ENCODE measurements around the gene ZNF91.
"Not testable (repeated sequence)": the region's sequence is repeated elsewhere in the genome, so short reads cannot be mapped to it uniquely, and the experiment has no call there.

ZNF91 gene

GRCh38 chr19:23395041-23395721 lies at the start of gene ZNF91:
Gene ZNF91 (minus strand): TSS chr19:23395471. CDS start chr19:23395354, 117 bp downstream.
- peak; percentile 75 to 89 for DNase-seq (ENCODE audit: low read depth in 2 of 2)

DNA sequence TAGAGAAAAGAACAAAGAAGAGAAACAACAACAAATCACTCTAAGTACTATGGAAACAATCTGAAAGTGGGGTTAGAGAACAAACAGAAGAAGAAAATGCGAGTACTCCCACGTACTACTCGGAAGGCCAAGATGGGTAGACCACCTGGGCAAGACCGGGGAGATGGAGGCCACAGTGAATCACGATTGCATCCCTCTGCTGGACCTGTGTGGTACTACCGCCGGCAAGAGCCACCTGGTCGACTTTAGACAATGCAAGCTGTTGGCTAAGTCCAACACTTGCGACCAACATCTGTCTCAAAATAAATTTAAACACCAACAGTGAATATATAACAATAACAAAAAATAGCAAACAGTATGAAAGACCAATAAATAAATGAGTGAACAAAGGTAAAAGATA lies 45.5 kb upstream of the ZNF91 start:
- peak in 1 of 2 donors; percentile 25 for DNase-seq (ENCODE audit: low read depth in 2 of 2)

- no peak for DNase-seq (ENCODE audit: low read depth in 2 of 2)
These were observed 44.9 kb upstream of the ZNF91 start for GRCh38 chr19:23440207-23440606.

DNA sequence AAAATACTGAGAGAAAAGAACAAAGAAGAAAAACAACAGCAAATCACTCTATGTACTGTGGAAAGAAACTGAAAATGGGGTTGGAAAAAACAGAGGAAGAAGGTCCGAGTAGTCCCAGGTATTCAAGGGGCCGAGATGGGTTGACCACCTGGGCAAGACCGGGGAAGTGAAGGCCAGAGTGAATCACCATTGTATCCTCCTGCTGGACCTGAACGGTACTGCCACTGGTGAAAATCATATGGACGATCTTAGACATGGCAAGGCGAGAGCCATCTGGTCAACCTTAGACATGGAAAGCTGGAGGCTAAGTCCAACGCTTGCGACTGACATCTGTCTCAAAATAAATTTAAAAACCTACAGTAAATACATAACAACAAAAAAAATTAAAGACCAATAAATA lies 44.4 kb upstream of the ZNF91 start:
- DNase-seq (ENCODE audit: low read depth in 2 of 2): no peak

DNA sequence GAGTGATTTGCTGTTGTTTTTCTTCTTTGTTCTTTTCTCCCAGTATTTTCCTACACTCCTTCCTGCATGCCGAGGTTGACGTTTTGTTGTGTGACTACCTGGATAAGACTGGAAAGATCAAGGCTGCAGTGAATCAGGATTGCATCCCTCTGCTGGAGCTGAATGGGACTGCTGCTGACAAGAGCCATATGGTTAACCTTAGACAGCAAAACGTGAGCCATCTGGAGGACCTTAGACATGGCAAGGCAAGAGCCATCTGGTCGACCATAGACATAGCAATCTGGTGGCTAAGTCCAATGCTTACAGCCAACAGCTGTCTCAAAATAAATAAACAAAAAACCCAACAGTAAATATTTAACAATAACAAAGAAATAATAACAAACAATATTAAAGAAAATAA lies 42.6 kb upstream of the ZNF91 start:
- DNase-seq (ENCODE audit: low read depth in 2 of 2): no peak

DNA sequence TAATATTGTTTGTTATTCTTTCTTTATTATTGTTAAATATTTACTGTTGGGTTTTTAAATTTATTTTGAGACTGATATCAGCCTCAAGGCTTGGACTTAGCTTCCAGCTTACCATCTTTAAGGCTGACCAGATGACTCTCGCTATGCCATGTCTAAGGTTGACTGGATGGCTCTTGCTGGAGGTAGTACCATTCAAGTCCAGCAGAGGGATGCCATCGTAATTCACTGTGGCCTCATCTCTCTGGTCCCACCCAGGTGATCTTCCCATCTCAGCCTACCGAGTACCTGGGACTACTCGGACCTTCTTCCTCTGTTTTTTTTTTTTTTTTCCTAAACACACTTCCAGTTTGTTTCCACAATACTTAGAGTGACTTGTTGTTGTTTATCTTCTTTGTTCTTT lies 41.7 kb upstream of the ZNF91 start:
- no peak for DNase-seq (ENCODE audit: low read depth in 2 of 2)

DNA sequence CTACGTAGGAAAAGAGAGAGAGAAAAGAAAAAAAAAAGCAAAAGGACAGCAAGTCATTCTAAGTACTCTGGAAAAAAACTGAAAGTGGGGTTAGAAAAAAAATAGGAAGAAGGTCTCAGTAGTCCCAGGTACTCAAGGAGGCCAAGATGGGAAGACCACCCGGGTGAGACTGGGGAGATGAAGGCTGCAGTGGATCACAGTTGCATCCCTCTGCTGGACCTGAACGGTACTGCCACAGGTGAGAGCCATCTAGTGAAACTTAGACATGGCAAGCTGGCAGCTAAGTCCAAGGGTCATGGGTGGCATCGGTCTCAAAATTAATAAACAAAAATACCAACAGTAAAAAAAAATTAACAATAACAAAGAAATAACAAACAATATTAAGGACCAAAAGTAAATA lies 41.0 kb upstream of the ZNF91 start:
- DNase-seq (ENCODE audit: low read depth in 2 of 2): peak in 1 of 2 donors; percentile 18

DNA sequence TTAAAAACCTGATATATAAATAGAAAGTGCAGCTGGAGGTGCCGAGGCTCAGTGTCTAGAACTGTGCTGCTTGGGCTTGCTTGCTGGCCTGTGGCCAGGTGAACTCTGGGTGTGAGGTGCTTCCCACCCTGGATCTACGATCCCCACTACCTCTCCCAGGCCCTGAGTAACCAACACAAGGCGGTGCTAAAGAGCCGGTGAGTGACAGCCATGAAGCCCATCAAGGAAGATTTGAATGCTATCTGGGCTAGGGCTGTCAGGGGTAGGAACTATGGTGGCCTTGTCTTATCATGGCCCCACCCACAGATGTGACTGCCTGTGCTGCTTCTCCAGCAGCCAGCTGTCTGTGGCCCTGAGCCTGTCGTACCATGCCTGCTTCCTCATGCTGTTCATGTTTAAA lies 25.6 kb upstream of the ZNF91 start:
- no peak for DNase-seq (ENCODE audit: low read depth in 2 of 2)

- not testable (repeated sequence) for DNase-seq (ENCODE audit: low read depth in 2 of 2)
These were observed 24.0 kb upstream of the ZNF91 start for GRCh38 chr19:23419261-23419660.

DNA sequence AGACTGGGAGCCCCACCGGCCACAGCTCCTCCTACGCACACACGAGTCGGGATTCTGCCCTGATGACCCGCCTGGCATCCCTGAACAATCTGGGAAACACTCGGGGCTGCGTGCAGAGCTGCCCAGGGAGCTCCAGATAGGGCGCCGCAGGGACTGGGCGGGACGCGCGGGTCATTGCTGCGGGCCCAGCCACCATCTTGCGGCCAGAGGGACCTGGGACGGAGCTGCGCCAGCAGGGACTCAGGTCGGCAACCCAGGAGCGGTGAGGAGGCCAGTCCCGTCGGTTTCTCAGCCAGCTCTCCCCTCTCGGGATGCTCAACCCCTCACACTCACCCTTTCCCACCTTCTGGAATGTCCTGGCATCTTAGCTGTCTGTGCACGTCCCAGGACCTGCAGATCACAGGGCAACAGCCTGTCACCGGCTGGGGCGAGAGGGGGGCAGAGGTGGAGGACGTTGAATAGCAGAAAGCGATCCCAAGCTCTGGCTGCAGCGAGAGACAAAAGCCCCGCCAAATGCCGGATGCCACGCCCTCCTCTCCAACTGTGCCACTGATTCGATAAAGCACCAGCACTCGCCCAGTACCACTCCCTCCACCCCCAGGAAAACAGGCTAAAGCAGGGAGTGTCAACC lies 20.4 kb upstream of the ZNF91 start:
- DNase-seq (ENCODE audit: low read depth in 2 of 2): peak in 1 of 2 donors; percentile 8

DNA sequence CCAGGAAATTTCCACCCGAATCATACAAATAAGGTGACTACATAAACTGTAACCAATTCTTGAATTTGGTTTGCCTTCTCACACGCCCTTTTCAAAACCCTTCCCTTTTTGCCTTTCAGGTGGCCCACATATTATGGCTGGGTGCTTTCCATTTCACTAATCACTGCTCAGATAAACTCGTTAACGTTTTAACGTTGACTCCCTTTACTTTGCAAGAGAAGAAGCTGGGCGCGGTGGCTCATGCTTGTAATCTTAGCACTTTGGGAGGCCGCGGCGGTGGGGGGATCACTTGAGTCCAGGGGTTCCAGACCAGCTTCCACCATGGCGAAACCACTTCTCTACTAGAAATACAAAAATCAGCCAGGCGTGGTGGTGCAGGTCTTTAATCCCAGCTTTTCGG lies 19.8 kb upstream of the ZNF91 start:
- no peak for DNase-seq (ENCODE audit: low read depth in 2 of 2)

GRCh38 chr19:23410155-23410554 lies 14.9 kb upstream of the ZNF91 start:
- no peak for DNase-seq (ENCODE audit: low read depth in 2 of 2)

GRCh38 chr19:23409392-23410048 lies 14.2 kb upstream of the ZNF91 start:
- DNase-seq (ENCODE audit: low read depth in 2 of 2): no peak

DNA sequence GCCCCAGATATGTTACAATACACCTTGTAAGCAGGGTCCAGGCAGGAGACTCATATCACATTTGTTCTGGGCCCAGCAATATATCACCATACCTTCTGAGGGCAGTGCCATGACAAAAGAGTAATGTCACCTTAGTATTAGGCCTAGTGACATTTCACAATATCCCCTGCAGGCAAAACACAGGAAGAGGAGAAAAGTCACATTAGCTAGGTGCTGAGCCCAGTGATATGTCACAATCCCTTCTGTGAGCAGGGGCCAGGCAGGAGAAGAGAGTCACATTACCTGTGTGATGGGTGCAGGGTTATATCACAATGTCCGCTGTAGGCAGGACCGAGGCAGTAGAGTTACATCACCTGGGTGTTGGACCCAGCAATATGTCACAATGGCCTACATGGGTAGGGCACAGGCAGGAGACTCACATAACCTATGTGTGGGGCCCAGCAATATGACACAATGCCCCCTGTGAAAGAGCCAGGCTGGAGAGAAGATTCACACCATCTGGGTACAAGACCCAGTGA lies 12.4 kb upstream of the ZNF91 start:
- DNase-seq (ENCODE audit: low read depth in 2 of 2): no peak

DNA sequence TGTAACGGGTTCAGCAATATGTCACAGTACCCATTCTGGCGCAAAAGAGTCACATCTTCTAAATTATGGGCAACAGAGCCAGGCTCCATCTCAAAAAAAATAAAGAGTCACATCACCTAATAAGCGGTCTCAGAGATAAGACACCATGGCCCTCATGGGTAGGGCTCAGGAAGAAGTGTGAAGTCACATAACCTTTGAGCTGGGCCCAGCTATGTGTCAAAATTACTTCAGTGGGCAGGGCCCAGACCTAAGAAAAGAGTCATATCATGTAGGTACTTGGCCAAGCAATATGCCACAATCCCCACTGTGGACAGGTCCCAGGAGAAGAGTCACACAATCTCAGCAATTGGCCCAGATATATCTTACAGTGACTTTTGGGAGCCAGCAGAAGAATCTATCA lies 11.4 kb upstream of the ZNF91 start:
- no peak for DNase-seq (ENCODE audit: low read depth in 2 of 2)

DNA sequence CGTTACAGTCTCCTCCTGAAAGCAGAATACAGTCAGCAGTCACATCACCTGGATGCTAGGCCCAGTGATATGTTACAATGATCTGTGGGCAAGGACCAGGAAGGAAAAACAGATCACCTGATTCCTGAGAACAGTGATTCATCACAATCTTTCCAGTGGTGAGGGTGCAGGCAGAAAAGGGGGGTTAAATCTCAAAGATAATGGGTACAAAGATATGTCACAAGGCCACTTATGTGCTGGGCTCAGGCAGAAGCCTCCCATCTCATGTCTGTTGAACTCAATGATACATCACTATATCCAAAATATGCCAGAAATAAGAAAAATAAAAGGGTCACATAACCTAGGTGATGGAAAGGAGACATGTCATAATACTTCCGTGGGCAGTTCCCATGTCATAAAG lies 10.8 kb upstream of the ZNF91 start:
- DNase-seq (ENCODE audit: low read depth in 2 of 2): no peak

DNA sequence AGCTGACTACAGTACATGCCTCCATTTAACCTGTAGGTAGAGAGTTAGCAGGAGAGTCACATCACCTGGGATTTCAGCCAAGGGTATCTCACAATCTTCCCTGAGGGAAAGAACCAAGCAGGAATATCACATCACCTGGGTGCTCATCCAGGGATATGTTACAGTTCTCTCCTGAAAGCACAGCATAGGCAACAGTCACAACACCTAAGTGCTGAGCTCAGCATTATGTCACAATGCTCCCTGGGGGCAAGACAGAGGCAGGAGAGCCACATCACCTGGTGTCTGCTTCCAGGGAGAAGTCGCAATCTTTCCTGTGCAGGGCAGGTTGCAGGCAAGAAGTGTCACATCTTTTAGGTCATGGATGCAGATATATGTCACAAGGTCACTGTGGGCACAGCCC lies 9.4 kb upstream of the ZNF91 start:
- no peak for DNase-seq (ENCODE audit: low read depth in 2 of 2)

DNA sequence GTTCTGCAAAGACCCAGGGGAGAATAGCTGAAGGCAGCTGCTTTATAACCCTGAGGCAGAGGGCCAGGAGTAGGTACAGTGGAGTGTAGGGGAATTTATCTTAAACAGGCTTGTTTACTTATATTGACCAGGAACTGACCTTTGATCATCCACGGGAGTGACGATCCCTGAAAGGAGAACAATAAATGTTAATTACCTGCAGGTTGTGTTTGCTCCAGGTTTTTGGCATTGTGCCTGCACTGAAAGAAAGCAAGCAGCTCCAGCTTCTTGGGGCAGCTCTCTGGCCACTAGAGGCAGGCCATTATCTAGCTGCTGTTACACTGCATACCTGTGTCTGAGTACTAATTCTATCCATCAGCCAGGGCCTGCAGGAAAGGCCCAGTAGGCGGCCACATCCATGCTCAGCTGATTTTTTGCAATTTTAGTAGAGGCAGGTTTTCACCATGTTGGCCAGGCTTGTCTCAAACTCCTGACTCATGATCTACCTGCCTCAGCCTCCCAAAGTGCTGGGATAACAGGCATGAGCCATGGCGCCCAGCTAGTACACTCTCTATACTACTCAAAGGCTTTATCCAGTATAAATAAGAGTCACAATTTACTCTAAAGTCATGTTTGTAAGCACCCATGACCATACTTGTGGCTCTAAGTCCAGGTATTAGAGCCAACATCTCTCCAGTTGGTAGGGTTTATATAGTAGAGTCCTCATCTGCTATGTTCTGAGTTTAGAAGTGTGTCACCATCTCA lies 8.5 kb upstream of the ZNF91 start:
- no peak for DNase-seq (ENCODE audit: low read depth in 2 of 2)

- no peak for DNase-seq (ENCODE audit: low read depth in 2 of 2)
These were observed 7.8 kb upstream of the ZNF91 start for GRCh38 chr19:23403052-23403451.

DNA sequence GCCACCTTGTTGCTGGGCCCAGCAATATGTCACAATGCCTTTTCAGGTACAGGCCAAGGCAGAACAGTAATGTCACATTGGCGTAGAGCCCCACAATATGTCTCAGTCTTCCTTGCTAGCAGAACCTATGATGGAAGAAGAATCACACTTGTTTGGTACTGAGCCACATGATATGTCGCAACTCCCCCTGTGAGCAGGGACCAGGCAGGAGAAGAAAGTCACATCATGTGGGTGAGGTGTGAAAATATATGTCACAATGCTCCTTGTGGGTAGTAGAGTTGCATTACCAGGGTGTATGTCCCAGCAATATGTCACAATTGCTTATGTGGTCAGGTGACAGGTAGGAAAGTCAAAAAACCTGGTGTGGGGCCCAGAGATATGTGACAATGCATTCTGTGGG lies 7.1 kb upstream of the ZNF91 start:
- DNase-seq (ENCODE audit: low read depth in 2 of 2): no peak

- no peak for DNase-seq (ENCODE audit: low read depth in 2 of 2)
These were observed 5.9 kb upstream of the ZNF91 start for GRCh38 chr19:23401086-23401610.

- no peak for DNase-seq (ENCODE audit: low read depth in 2 of 2)
These were observed 4.2 kb upstream of the ZNF91 start for GRCh38 chr19:23399443-23399842.

All from stimulated activated CD4-positive, alpha-beta T cell treated with anti-CD3 and anti-CD28 coated beads, Interleukin-4, amount 100 ng/mL, for 48 hours (primary cell).